Lung (tissue), 12 donors: Measurements from ENCODE around the gene DENND4C. TPM values are rescaled to one million over a fixed set of nuclear protein-coding genes. Genes with fewer than 3 reads are reported as not detected.

Source experiments
- ATAC-seq: fragments of 200-7000 bp; cut with Tn5 transposase; one replicate; pipeline ENCODE4 v1.9.1; 2020; ENCODE audit warnings: moderate number of reproducible peaks; ENCODE audit not compliant: insufficient read depth, low FRiP score
- DNase-seq, 3 donors: peaks; one replicate each; pipeline ENCODE4 v3.0.0-alpha.2; 2013 to 2017
- H3K27ac ChIP-seq, 2 donors: one replicate each; pipeline ENCODE4 v1.5.1; 2013; ENCODE audit warnings: mild to moderate bottlenecking in 2 of 2, moderate library complexity in 2 of 2, control low read depth in 1 of 2, inconsistent platforms in 1 of 2, low read depth in 1 of 2, low read length in 1 of 2
- H3K27me3 ChIP-seq, 3 donors: one replicate each; pipeline ENCODE4 v1.5.1; 2013; ENCODE audit warnings: low read length in 2 of 3; ENCODE audit not compliant: control insufficient read depth in 3 of 3, insufficient read depth in 3 of 3
- H3K36me3 ChIP-seq, 4 donors: one replicate each; pipeline ENCODE4 v1.5.1; 2013; ENCODE audit warnings: low read length in 4 of 4, mild to moderate bottlenecking in 1 of 4, moderate library complexity in 1 of 4; ENCODE audit not compliant: control insufficient read depth in 4 of 4, insufficient read depth in 4 of 4
- H3K4me1 ChIP-seq, 5 donors: one replicate each; pipeline ENCODE4 v1.5.1; 2013; ENCODE audit warnings: low read length in 5 of 5, mild to moderate bottlenecking in 2 of 5, moderate library complexity in 1 of 5; ENCODE audit not compliant: control insufficient read depth in 5 of 5, insufficient read depth in 5 of 5
- H3K4me3 ChIP-seq: one replicate; pipeline ENCODE4 v1.5.1; 2013; ENCODE audit warnings: mild to moderate bottlenecking, control low read depth, moderate library complexity
- H3K9ac ChIP-seq, 2 donors: one replicate each; pipeline ENCODE4 v1.5.1; 2013; ENCODE audit warnings: low read length in 2 of 2, control low read depth in 1 of 2; ENCODE audit not compliant: insufficient read depth in 1 of 2
- H3K9me3 ChIP-seq, 4 donors: one replicate each; pipeline ENCODE4 v1.5.1; 2013; ENCODE audit warnings: low read length in 3 of 4, mild to moderate bottlenecking in 1 of 4, moderate library complexity in 1 of 4; ENCODE audit not compliant: control insufficient read depth in 4 of 4, insufficient read depth in 3 of 4
- CTCF ChIP-seq: IDR thresholded peaks from 2 replicates; pipeline ENCODE4 v1.5.1; 2012; ENCODE audit warnings: mild to moderate bottlenecking; ENCODE audit errors: control extremely low read depth, extremely low read depth
- WGBS, 2 donors: extraction: QIAGEN DNeasy Blood & Tissue Kit; methylation state at CpG; one replicate each; pipeline ENCODE4 v1.1.7; 2013; 5-methylcytosine and 5-hydroxymethylcytosine counted together
- polyA plus RNA-seq, 2 donors: library from polyadenylated mRNA; stranded (reverse); fragments of 200-250 nt; gene quantifications; one replicate each; pipeline ENCODE4 v1.2.1, GENCODE V29; 2013
- total RNA-seq, 2 donors: library from RNA; depleted of rRNA in 1 of 2; stranded (reverse); fragments of >200 nt in 1 of 2; gene quantifications; one replicate each; pipeline ENCODE4 v1.2.1, GENCODE V29; 2014 to 2021
- donor health status: control.
- donor health status: control.
- donor health status: Bipolar disorder and iron deficiency.
- donor health status: healthy.
- donor health status: DM: yes; HTN: yes; CAD: no.

DENND4C gene
- total and polyA plus RNA-seq, 4 donors = 9.4 to 154 (median 33.9) TPM

- Histone ChIP-seq H3K4me3 (peak overlapping the region; percentile 92), H3K27me3 (no peaks in the 10 kb centered on the region), H3K27ac (peak overlapping the region; percentile 88 to 96), H3K9me3 (no peaks in the 10 kb centered on the region), H3K9ac (peak overlapping the region; percentile 87 to 90), H3K36me3 (peaks cover 0 to 2% (median 0%) of the 10 kb centered on the region in 4 donors), H3K4me1 (peaks cover 0 to 14% (median 5%) of the 10 kb centered on the region in 5 donors)
- DNase-seq = peak in 2 of 3 donors; percentile 42 to 56
- WGBS, 2 donors = 0 to 1% methylated on average over 35 of the region's 35 CpGs
- no peak for TF ChIP-seq CTCF
- ATAC-seq = no peak
Measured at GRCh38 chr9:19231126-19231903, 822 bp downstream of the DENND4C start.

GRCh38 chr9:19231904-19232822, 1.7 kb downstream of the DENND4C start:
- H3K9me3 ChIP-seq = no peaks in the 10 kb centered on the region
- H3K4me1 ChIP-seq = peaks cover 0 to 14% (median 9%) of the 10 kb centered on the region in 5 donors
- no peak for TF ChIP-seq CTCF
- peaks cover 0 to 2% (median 0%) of the 10 kb centered on the region in 4 donors for H3K36me3 ChIP-seq
- WGBS, 2 donors = 6 to 11% methylated on average over 14 of the region's 14 CpGs
- H3K9ac ChIP-seq = peak overlapping the region; percentile 87 to 90
- peak overlapping the region; percentile 58 for H3K4me3 ChIP-seq
- H3K27ac ChIP-seq = peak overlapping the region in 1 of 2 donors; percentile 83
- no peaks in the 10 kb centered on the region for H3K27me3 ChIP-seq
- DNase-seq (peak in 2 of 3 donors; percentile 23 to 40), ATAC-seq (no peak)

- ATAC-seq (no peak), DNase-seq (peak in 1 of 3 donors; percentile 51)
- peak overlapping the region in 1 of 2 donors; percentile 64 for H3K9ac ChIP-seq
- H3K27ac ChIP-seq = no peak overlapping the region
- peaks cover 0 to 2% (median 0%) of the 10 kb centered on the region in 4 donors for H3K36me3 ChIP-seq
- no peak overlapping the region for H3K4me3 ChIP-seq
- WGBS, 2 donors = 13 to 15% methylated on average over 1 of the region's 1 CpG
- peaks cover 0 to 14% (median 9%) of the 10 kb centered on the region in 5 donors for H3K4me1 ChIP-seq
- H3K9me3 ChIP-seq = no peaks in the 10 kb centered on the region
- TF ChIP-seq CTCF = no peak
- H3K27me3 ChIP-seq = no peaks in the 10 kb centered on the region
Measured at GRCh38 chr9:19232823-19233194, 2.3 kb downstream of the DENND4C start.
